Measurements from ENCODE around the gene COX8C. TPM values are rescaled to one million over a fixed set of nuclear protein-coding genes. Genes with fewer than 3 reads are reported as not detected.
"Not testable (repeated sequence)": the region's sequence is repeated elsewhere in the genome, so short reads cannot be mapped to it uniquely, and the experiment has no call there.

Gene COX8C
- total RNA-seq, 1 experiment from 2014 or later: not detected

GRCh38 chr14:93348292-93348691 is 1.3 kb downstream of the COX8C start:
- no TSS peak for BruUV-seq (replicated peaks)
- DNase-seq (ENCODE audit: low spot score): no peak
- Histone ChIP-seq H3K36me3 (ENCODE audit: insufficient read depth, low read length, poor library complexity, severe bottlenecking) (no peaks in the 10 kb centered on the region), H3K27ac (ENCODE audit: low read depth, low read length, poor library complexity, severe bottlenecking) (no peak overlapping the region), H3K27me3 (replicated peaks; ENCODE audit: insufficient read depth, low read depth, low read length, poor library complexity) (no peaks in the 10 kb centered on the region), H3K4me1 (ENCODE audit: insufficient read depth, low read length, poor library complexity, severe bottlenecking) (peaks cover 7% of the 10 kb centered on the region), H3K9me3 (ENCODE audit: low read depth, low read length, poor library complexity, severe bottlenecking) (no peaks in the 10 kb centered on the region), H3K4me3 (ENCODE audit: low read depth, low read length, poor library complexity, severe bottlenecking) (no peak overlapping the region)
- TF ChIP-seq EZH2 (IDR thresholded peaks at IDR 0.05; ENCODE audit: borderline replicate concordance, low read depth, low read length, poor library complexity, severe bottlenecking): no peak
- TF ChIP-seq CTCF (conservative IDR thresholded peaks at IDR 0.05; ENCODE audit: low read depth, low read length): no peak
- ChIA-PET CTCF (no interaction called here), POLR2A (ENCODE audit: low non-redundant PET) (no interaction called here)
- intact Hi-C loops (cut with micrococcal nuclease; ENCODE audit: unreplicated experiment): no loop called here

- H3K27me3 ChIP-seq (replicated peaks; ENCODE audit: insufficient read depth, low read depth, low read length, poor library complexity); H3K27ac ChIP-seq (ENCODE audit: low read depth, low read length, poor library complexity, severe bottlenecking); DNase-seq (ENCODE audit: low spot score); H3K4me3 ChIP-seq (ENCODE audit: low read depth, low read length, poor library complexity, severe bottlenecking); CTCF ChIA-PET; H3K4me1 ChIP-seq (ENCODE audit: insufficient read depth, low read length, poor library complexity, severe bottlenecking); BruUV-seq (replicated peaks); intact Hi-C loops (cut with micrococcal nuclease; ENCODE audit: unreplicated experiment); H3K36me3 ChIP-seq (ENCODE audit: insufficient read depth, low read length, poor library complexity, severe bottlenecking); H3K9me3 ChIP-seq (ENCODE audit: low read depth, low read length, poor library complexity, severe bottlenecking): not testable (repeated sequence)
- POLR2A ChIA-PET (ENCODE audit: low non-redundant PET): interaction anchor here (0.6 kb wide), 1 partner anchor 51 kb away, joined by 3 read pairs; no protein-coding TSS in a partner anchor
These were observed 7.9 kb downstream of the COX8C start for GRCh38 chr14:93354873-93355272.

- DNase-seq (ENCODE audit: low spot score): no peak
- H3K4me3 ChIP-seq (ENCODE audit: low read depth, low read length, poor library complexity, severe bottlenecking): no peak overlapping the region
- H3K36me3 ChIP-seq (ENCODE audit: insufficient read depth, low read length, poor library complexity, severe bottlenecking): no peaks in the 10 kb centered on the region
- H3K27me3 ChIP-seq (replicated peaks; ENCODE audit: insufficient read depth, low read depth, low read length, poor library complexity): no peaks in the 10 kb centered on the region
- intact Hi-C loops (cut with micrococcal nuclease; ENCODE audit: unreplicated experiment): no loop called here
- H3K9me3 ChIP-seq (ENCODE audit: low read depth, low read length, poor library complexity, severe bottlenecking): no peaks in the 10 kb centered on the region
- POLR2A ChIA-PET (ENCODE audit: low non-redundant PET): no interaction called here
- no peaks in the 10 kb centered on the region for H3K4me1 ChIP-seq (ENCODE audit: insufficient read depth, low read length, poor library complexity, severe bottlenecking)
- no TSS peak for BruUV-seq (replicated peaks)
- H3K27ac ChIP-seq (ENCODE audit: low read depth, low read length, poor library complexity, severe bottlenecking): no peak overlapping the region
- CTCF ChIA-PET: no interaction called here
- no peak for TF ChIP-seq CTCF (conservative IDR thresholded peaks at IDR 0.05; ENCODE audit: low read depth, low read length)
- TF ChIP-seq EZH2 (IDR thresholded peaks at IDR 0.05; ENCODE audit: borderline replicate concordance, low read depth, low read length, poor library complexity, severe bottlenecking): no peak
These were observed 22.2 kb downstream of the COX8C start for GRCh38 chr14:93368996-93369712.

GRCh38 chr14:93369713-93370266 is 22.8 kb downstream of the COX8C start:
- H3K27me3 ChIP-seq (replicated peaks; ENCODE audit: insufficient read depth, low read depth, low read length, poor library complexity): no peaks in the 10 kb centered on the region
- no peaks in the 10 kb centered on the region for H3K4me1 ChIP-seq (ENCODE audit: insufficient read depth, low read length, poor library complexity, severe bottlenecking)
- TF ChIP-seq EZH2 (IDR thresholded peaks at IDR 0.05; ENCODE audit: borderline replicate concordance, low read depth, low read length, poor library complexity, severe bottlenecking) (no peak), CTCF (conservative IDR thresholded peaks at IDR 0.05; ENCODE audit: low read depth, low read length) (no peak)
- no peak overlapping the region for H3K27ac ChIP-seq (ENCODE audit: low read depth, low read length, poor library complexity, severe bottlenecking)
- H3K36me3 ChIP-seq (ENCODE audit: insufficient read depth, low read length, poor library complexity, severe bottlenecking): no peaks in the 10 kb centered on the region
- H3K4me3 ChIP-seq (ENCODE audit: low read depth, low read length, poor library complexity, severe bottlenecking): no peak overlapping the region
- intact Hi-C loops (cut with micrococcal nuclease; ENCODE audit: unreplicated experiment): no loop called here
- no peak for DNase-seq (ENCODE audit: low spot score)
- no TSS peak for BruUV-seq (replicated peaks)
- H3K9me3 ChIP-seq (ENCODE audit: low read depth, low read length, poor library complexity, severe bottlenecking): no peaks in the 10 kb centered on the region
- ChIA-PET CTCF (no interaction called here), POLR2A (ENCODE audit: low non-redundant PET) (no interaction called here)
